ENCODE results near the gene ODF2L.

DNA sequence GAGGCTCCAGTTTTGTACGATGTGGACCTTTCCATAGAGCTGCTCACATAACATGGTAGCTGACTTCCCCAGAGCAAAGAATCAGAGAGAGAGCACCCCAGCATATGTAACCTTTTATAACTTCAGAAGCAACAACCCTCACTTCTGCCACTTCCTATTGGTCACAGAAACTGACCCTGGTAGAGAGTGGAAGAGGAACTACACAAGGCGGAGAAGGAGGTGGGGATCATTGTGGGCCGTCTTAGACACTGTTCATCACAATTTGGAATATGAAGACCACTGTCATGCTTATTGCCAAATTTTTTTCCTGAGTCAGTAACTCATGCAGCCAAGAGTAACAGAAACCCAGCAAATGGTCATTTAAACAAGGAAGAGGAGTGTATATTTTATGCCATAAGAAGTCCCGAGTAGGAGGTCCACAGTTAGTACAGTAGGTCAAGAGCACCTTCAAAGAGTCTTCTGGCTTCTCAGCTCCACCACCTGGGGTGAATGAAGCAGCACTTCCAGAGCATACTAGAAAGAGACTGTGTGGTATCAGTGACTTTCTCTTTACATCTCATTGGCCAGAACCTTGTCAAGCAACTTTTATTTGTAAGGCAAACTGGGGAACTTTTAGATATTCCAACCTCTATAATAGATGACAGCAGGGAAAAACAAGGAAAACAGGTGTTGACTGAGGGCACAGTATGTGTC is 71.8 kb downstream of the ODF2L start:
- TF ChIP-seq, protein P1, sequence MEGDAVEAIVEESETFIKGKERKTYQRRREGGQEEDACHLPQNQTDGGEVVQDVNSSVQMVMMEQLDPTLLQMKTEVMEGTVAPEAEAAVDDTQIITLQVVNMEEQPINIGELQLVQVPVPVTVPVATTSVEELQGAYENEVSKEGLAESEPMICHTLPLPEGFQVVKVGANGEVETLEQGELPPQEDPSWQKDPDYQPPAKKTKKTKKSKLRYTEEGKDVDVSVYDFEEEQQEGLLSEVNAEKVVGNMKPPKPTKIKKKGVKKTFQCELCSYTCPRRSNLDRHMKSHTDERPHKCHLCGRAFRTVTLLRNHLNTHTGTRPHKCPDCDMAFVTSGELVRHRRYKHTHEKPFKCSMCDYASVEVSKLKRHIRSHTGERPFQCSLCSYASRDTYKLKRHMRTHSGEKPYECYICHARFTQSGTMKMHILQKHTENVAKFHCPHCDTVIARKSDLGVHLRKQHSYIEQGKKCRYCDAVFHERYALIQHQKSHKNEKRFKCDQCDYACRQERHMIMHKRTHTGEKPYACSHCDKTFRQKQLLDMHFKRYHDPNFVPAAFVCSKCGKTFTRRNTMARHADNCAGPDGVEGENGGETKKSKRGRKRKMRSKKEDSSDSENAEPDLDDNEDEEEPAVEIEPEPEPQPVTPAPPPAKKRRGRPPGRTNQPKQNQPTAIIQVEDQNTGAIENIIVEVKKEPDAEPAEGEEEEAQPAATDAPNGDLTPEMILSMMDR (conservative IDR thresholded peaks at IDR 0.05 in 1 of 2, IDR thresholded peaks at IDR 0.05 in 1 of 2; ENCODE audit: low read depth in 1 of 2, low read length in 2 of 2): no peak
- TF ChIP-seq EZH2 (IDR thresholded peaks at IDR 0.05; ENCODE audit: low read length, missing control alignments): no peak

Data from fibroblast of lung (primary cell).